D341Med (cell line): ENCODE measurements around the gene KRTAP1-1.
"Not testable (repeated sequence)": the region's sequence is repeated elsewhere in the genome, so short reads cannot be mapped to it uniquely, and the experiment has no call there.

Experiments used
- DNase-seq: peaks from one replicate; pipeline ENCODE4 v3.0.0; 2012; ENCODE audit warnings: low spot score

Gene KRTAP1-1

GRCh38 chr17:41012326-41013120 lies 28.7 kb downstream of the KRTAP1-1 start:
- DNase-seq = no peak

DNA sequence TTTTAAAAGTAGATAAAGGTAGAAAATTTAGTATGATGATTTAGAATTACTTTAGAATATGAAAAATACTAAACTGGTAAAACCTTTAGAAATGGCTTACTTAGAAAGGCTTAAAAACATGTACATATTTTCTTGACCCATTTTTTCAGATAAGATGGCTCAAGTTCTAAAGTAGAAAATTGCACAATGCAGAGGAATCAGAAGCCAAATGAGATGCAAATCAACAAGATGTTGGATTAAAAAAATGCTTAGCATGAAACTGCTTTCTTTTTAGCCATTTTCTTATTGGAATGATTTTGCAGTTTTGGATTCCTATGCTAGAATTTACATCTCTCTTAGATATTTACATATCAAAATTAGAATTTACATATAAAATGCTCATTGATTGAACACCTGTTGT lies 30.8 kb downstream of the KRTAP1-1 start:
- DNase-seq = no peak

- DNase-seq = no peak
Measured at GRCh38 chr17:41009936-41010335, 31.3 kb downstream of the KRTAP1-1 start.

DNA sequence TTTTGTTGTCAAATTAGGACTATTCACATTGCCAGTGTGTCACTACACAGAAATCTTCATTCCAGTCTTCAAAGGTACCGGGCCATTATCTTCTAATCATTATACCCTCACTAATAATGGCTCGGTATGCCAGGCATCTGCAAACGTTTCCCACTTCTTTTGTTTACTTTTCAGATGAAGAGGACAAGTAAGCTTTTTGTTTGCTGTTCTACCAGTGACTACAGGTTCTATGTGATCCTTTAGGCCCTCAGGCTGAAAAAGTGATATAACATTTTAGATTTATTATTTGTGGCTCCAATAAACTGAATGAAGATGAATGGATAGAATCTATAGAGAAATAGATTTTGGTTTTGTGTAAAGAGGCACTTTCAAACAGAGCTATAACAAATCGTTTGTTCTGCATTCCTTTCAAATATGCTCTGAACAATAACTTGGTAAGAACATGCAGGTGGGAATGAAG lies 31.9 kb downstream of the KRTAP1-1 start:
- DNase-seq = no peak

DNA sequence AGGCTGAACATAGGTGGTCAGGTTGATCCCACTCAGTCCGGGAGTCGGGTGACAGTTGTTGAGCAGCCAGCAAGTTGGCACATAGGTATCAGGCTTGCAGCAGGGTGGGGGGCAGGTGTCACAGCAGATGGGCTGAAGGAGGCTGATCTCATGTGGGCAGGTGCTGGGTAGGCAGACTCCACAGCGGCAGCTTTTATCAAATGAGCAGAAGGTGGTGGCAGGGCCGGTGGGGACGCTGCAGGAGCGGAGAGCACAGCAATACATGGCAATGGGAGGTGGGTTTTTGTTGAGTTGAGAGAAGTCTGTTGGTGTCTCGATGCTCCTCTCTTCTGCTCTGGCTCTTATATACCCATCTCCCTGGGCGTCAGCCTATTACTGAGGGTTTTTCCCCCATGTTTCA lies 32.4 kb downstream of the KRTAP1-1 start, which contains the start of gene KRTAP3-1:
Gene KRTAP3-1 (minus strand): TSS at position 318 of the 400 bp plus-strand sequence. CDS start 54 bp downstream, at position 264.
- DNase-seq = no peak

DNA sequence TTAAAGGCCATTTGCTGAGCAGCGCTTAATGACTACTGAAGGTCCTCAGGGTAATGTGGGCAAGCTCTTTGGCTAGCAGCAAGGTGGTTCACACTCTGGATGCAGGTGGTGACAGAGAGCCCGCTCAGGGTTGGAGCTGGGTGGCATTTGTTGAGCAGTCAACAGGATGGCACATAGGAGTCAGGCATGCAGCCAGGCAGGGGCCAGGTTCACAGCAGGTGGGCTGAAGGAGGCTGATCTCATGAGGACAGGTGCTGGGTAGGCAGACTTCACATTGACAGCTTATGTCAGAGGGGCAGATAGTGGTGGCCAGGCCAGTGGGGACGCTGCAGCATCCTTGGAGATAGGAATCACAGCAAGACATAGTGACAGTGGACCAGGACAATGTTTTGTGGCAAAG lies 36.9 kb downstream of the KRTAP1-1 start:
- DNase-seq = no peak

- DNase-seq = no peak
Measured at GRCh38 chr17:41003926-41004325, 37.3 kb downstream of the KRTAP1-1 start.

DNA sequence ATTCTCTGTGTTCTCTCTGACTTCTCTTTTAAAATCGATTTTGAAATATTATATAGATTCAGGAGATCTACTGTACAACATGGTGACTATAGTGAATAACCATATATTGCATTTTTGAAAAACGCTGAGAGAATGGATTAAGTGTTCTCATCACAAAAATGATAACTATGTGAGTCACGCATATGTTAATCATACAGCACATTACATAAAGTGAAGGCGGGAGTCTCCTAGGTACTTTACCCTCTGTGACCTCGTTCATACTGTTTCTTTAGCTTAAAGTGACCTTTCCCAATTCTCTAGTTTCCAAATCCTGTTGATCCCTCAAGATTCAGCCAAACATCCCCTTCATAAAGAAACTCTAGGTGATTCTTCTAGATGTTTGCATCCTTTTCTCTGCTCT lies 38.4 kb downstream of the KRTAP1-1 start:
- no peak for DNase-seq

DNA sequence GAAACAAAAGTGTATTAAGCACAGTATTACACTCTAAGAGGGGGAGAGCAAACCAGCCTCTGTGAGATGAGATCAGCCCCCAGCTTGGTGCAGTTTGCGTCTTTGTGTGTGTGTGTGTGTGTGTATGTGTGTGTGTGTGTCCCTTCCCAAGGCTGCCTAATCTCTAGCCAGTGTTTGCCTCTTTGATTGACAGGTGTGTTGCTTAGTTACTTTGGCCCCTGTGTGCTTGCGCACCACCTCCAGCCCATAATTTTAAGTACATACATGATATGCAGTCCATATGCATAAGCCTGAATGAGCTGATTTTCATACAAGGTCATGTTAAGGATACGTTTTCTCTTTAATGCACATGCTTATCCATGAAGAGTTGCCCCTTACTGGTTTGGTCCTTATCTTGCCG lies 39.5 kb downstream of the KRTAP1-1 start:
- DNase-seq = no peak

DNA sequence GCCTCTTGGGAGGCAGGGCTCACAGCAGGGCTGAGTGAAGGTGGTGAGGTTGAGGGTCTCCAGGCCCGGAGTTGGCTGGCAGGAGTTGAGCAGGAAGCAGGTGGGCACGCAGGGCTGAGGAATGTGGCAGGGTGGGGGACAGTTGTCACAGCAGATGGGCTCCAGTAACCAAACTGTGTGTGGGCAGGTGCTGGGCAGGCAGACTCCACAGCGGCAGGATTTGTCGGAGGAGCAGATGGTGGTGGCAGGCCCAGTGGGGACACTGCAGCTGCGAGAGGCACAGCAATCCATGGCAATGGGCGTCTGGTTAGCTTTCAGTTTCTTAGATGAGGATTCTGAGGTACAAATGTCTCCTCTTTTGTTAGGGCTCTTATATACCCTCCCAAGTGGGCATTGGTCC lies 41.7 kb downstream of the KRTAP1-1 start, which contains the start of gene KRTAP3-2:
Gene KRTAP3-2 (minus strand): TSS at position 344 of the 400 bp plus-strand sequence. CDS start 53 bp downstream, at position 291.
- DNase-seq = not testable (repeated sequence)

- DNase-seq = no peak
Measured at GRCh38 chr17:40997361-40997760, 43.9 kb downstream of the KRTAP1-1 start.

DNA sequence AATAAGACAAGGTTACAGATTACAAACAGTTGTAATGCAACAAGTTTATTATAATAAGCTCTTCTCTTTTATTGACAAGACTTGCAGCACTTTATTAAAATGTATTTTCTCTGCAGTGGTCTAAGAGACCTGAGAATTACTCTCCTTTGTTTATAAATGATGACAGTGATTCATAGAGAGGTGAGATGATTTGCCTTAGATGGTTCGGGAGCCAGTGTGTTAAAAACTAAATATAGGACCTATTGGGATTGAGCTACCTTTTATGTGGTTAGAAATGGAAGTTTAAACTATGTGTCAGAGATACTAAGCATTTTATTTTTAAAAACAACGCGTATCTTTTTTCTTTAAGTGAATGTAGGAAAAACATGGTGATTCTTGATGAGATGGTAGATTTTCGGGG lies 44.4 kb downstream of the KRTAP1-1 start:
- no peak for DNase-seq

- no peak for DNase-seq
Measured at GRCh38 chr17:40995116-40995515, 46.1 kb downstream of the KRTAP1-1 start.

DNA sequence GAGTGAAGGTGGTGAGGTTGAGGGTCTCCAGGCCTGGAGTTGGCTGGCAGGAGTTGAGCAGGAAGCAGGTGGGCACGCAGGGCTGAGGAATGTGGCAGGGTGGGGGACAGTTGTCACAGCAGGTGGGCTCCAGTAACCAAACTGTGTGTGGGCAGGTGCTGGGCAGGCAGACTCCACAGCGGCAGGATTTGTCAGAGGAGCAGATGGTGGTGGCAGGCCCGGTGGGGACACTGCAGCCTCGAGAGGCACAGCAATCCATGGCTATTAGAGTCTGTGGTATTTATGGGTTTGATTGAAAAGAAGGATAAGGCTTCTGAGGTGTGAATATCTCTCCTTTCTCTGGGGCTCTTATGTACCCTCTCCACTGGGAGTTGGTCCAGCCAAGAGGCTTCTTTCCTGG lies 47.4 kb downstream of the KRTAP1-1 start, which contains the start of gene KRTAP3-3:
Gene KRTAP3-3 (minus strand): TSS at position 326 of the 400 bp plus-strand sequence. CDS start 67 bp downstream, at position 259.
- no peak for DNase-seq

DNA sequence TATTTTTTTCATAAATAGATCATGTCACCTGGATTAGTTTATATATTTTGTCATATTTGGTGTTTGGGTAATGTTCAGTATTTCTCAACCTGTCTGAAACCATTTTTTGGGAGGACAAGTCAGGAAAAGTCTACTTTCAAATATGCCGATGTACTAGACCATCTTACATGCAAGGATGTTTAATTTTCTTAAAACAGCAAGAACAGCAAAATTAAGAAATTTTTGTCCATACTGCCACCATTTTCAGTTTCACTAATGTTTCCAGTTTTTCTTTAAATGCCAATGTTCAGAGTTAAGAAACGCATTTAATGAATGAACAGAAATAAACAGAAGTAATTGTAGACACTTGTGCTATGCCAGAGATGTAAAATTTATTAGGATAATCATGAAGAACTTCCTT lies 48.2 kb downstream of the KRTAP1-1 start:
- DNase-seq = no peak

GRCh38 chr17:40992666-40993065 lies 48.6 kb downstream of the KRTAP1-1 start:
- DNase-seq = no peak
